ENCODE data around the gene BOD1.

BOD1 gene

DNA sequence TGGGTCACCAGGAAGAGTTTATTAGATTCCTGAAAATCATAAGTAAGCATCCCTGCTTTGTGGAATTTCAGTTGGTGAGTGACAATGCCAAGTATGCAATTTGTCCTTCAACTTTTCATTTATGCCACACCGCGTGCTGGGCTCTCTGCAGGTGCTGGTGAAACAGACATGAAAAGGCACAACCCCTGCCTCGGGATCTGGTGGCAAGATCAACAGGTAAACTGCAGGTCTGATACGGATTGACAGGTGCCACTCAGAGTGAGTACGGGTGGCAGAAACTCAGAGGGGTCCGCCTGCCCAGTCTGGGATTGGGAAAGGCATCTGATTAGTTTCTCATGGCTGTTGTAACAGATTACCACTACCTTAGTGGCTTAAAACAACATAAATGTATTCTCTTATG, 40.5 kb downstream of the BOD1 start:
- no peak for DNase-seq

DNA sequence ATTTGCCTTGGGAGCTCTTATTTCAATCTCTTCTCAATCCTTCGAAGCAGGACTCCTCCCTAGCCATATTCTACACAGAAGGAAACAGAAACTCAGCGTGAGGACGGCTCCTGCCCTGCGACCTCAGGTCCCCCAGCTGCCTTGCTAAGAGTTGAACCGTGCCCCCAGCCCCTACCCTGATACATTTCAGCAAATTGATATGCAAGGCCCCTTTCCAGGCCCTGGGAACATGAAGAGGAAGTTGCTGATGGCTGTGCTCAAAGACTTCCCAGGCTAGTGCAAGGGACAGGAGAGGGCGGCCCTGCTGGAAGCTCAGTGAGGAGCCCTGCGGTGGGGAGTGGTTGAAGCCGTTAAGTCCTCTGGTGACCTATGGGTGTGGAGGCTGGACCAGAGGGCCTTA, 41.5 kb downstream of the BOD1 start:
- no peak for DNase-seq

DNA sequence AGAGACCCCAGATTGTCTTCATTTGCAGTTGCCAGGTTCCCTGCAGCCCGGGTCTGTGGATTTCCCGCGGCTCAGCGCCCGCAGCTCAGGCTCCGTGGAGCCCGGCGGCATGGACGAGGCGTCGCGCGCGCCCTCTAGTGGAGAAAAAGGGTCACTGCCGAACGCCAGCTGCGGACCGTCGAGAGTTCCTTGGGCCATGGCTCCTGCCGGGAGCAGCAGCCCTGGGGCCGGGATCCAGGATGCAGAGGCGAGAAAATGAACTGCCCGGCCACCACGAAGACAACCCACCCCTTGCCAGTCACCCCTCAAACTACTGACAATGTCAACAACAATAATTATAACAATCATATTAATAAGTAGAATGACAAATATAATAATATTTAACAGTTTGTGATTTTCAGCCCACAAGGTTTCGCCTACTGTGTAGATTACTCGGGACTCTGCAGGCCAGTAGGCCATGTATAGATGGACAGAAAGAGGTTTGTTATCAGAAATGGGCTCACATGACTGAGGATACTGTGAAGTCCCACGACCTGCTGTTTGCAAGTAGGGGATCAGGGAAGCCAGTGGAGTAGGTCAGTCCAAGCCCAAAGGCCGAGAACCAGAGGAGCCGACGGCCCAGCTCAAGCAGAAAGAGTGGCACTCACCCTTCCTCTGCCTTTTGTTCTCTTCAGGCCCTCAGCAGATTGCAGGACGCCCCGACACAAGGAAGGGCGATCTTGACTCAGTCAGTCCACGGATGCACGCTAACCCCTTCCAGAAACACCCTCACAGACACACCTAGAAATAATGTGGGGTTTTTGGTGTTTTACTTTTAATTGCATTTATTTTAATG, 43.1 kb downstream of the BOD1 start:
- no peak for DNase-seq

DNA sequence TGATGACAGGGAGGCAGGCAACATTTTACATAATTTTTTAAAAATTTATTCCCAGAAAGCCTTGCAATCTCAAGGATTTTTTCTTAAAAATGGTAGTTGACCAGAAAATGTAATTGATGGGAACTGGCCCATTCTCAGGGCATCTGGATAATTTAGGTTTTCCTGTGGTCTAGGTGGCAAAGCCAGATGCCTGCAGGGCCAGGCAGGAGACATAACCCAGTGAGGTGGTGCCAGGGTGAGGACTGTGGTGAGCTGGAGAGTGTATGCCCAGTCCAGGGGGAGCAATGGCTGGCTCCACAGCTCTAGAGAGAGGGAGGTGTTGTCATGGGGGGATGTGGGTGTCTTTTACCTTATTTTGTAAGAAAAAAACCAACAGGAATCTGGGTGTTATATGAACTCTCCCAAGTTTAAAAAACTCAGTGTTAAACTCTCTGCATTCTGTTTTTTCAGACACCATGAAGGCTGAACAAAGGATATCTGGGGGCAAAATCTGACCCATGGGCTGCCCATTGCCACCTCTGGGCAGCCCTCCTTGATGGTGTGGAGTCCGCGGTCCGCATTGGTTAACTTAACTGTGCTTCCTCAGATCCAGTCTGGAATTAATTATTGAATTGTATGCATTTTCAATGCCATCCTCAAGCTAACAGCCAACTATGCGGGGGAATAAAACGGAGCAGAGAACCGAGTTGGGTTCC, 43.9 kb downstream of the BOD1 start:
- DNase-seq, result no peak

DNA sequence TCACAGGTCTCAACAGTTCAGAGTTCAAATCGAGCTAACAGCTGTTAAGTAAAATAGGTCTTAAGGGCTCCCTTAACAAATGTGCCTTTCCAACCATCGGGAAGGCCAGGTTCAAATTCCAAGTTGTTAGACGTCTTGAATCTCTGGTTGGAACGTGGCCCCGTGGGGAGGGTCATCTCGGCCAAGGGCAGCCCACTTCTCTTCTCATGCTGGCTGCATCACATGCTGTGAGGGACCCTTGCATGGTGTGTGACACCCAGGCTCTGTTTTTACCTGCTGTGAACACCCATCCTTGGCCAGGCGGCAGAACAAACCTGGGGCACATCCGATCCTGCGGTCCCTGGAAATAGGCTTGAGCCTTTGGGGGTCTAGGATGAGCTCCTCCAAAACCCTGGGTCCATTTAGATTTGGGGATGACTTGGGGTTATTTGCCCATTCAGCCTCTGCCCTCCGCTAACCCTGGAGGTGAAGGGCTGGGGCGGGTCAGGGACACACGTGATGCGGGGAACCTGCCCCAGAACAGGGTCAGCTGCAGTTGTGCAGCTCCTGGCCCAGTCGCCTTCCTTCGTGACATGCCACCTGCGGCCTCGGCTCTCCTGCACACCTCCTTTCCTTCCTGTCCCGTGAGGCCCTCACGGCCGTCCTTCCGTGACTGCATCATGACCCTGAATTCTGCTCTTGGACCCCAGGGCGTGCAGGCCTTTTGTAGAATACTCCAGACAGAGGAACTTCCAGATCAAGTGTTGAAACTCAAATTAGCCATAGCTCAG, 45.9 kb downstream of the BOD1 start:
- DNase-seq, result no peak

DNA sequence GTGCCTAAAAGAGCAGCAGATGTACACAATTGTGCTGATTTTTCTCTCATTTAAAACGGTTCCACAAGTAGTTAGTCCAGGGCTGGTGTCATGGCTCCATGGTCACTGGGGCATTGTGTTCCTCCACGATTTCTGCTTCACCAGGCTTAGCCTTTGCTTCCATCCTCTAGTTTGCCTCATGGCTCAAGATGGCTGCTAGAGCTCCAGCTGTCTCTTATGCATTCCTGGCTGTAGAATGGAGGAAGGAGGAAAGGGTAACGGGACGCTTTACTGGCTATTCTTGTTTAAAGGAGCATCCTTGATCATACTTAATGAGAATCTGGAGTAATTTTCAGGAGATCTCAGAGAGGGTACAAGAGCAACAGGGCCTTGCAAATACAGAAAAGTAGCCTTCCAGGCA, 47.7 kb downstream of the BOD1 start:
- no peak for DNase-seq

DNA sequence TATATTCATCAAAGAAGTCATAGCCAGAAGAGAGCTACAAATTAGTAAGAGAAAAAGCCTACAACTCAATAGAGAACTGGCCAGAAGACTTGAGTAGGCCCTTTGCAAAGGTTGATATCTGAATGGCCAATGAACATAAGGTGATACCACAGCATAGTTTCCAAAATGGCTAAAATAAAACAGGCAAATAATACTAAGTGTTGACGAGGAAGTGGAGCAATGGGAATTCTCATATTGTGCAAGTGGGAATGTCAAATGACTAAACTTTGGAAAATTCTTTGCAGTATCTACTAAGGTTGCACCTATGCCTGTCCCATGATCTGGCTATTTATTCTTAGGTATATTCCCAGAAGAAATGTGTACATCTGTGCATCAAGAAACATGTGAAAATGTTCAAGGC, 48.3 kb downstream of the BOD1 start:
- DNase-seq, result no peak

DNA sequence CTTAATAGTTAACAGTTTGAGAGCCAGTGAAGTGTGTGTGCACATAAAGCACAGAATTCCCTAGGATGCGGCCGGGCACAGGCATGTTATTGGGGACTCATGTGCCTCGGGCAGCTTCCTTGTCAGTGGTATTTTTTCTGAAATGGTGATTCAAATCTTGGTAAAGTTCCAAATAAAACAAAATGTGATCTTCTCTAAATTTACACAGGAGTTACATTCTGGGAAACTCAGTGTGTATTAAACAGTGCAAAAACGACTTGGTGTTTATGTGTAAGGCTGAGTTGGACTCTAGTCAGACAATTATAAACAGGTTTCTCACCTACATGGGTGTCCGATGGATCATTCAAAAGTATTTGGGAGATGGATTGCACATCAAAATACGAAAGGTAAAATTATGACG, 48.9 kb downstream of the BOD1 start:
- DNase-seq, result no peak

DNA sequence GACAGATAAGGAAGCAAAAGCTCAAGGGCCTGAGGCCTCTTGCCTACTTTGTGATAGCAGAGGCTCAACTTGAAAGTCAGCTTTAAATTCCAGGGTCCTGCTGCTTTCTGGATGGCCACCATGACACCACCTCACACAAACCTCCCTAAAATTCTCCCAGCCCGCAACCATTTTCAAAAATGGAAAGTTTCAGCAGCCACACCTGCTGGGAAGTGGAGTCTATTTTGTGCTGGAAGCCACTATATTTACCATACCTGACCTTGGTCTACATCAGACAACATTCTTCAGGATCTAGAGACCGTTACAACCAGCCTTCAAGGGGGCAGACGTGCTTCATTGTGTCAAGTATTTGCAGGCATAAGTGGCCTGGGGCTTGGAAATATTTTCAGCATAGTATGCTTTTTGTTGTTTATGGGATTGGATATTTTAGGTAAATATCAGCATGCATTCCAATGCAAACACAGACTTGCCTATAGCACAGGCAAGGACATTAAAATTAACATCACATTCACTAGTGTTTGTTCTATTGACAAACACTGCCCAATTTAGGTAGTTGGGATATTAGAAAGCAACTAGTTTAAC, 50.9 kb downstream of the BOD1 start:
- DNase-seq, result no peak

DNA sequence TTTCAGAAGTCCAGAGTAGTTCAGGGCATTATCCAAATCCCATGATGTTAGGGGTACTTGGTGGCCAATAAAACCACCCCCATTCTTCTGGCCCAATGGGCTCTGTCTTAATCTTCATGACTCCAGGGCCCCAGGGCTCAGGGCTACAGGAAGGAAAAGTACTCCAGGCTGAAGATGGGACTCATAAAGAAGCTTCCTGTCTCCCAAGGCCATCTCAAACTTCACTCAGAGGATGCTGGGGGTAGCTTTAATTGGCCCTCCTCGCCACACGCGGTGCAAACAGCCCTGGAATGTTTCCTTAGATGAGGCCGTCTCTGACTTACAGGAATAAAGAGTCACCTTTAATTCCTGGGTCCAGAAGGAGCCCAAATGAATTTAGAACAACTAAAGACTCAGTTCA, 52.3 kb downstream of the BOD1 start:
- no peak for DNase-seq

DNA sequence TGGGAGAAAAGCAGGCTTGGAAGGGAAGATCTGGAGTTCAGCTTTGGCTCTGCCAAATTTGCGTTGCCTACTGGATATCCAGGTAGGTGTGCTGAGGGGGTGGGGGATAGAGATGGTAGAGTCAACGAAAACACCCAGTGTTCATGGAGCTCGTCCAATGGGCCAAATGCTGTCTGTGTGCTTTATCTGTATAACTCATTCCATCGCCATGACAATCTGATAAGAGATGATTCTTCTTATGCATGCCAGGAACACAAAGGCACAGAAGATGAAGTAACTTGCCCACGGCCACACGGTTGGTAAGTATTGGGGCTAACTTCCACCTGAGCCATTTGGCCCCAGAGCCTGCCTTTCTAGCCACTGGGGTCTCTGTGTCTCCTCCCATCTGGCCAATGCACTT, 53.2 kb downstream of the BOD1 start:
- DNase-seq, result no peak

DNA sequence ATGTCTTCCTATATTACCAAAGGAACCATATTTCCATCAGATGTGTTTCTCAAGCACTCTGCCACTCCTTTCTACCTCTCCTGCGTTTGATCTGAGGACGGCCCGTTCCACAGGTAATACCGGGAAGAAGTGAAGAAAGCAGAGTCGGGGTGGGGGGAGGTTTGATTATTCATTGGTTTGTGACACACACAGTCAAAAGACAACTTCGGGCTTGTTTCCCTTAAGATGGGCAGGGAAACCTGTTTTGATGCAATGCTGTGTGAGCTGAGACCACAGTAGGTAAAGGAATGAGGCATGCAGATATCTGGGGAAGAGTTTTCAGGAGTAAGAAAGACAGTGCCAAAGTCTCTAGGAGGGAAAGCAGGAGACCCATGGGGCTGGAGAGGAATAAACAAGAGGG, 54.0 kb downstream of the BOD1 start:
- DNase-seq, result no peak

Measured in DMS 273 treated with DMSO at 0.1 percent for 48 hours (cell line).